CD4-positive, alpha-beta T cell (primary cell): Measurements from ENCODE around the gene S100A3. TPM values are rescaled to one million over a fixed set of nuclear protein-coding genes. Genes with fewer than 3 reads are reported as not detected.

Source experiments
- ATAC-seq: fragments of 200-7000 bp; cut with Tn5 transposase; one replicate; pipeline ENCODE4 v1.10.0; 2022; ENCODE audit warnings: mild to moderate bottlenecking; ENCODE audit not compliant: poor library complexity
- CTCF ChIA-PET: fragments of 350-600 bp; sonication (Branson Sonifier 250); formaldehyde crosslinking; loops from one replicate; lab custom pipeline; 2021; ENCODE audit warnings: antibody characterized with exemption, inconsistent platforms; lab: Charles Lee
- POLR2A ChIA-PET: fragments of 350-600 bp; sonication (Branson Sonifier 250); formaldehyde crosslinking; loops from one replicate; lab custom pipeline; 2021; ENCODE audit warnings: antibody characterized with exemption, inconsistent platforms; lab: Charles Lee
- DNase-seq, 14 experiments: peaks; one replicate each; pipeline ENCODE4 v3.0.0-alpha.2; 2013 to 2020; ENCODE audit warnings: mixed read lengths in 2 of 14
- H3K27ac ChIP-seq, 2 donors: one replicate each; pipeline versions ENCODE4 v1.5.1 to v1.7.0; 2013; ENCODE audit warnings: low read length in 2 of 2, low read depth in 1 of 2, mild to moderate bottlenecking in 1 of 2
- H3K27me3 ChIP-seq, 2 experiments: 1 replicate in 1 of 2; 2 replicates in 1 of 2; pipeline versions ENCODE4 v1.6.1 to v1.7.0; 2013; ENCODE audit warnings: low read length in 2 of 2, control low read depth in 1 of 2, mild to moderate bottlenecking in 1 of 2, moderate library complexity in 1 of 2; ENCODE audit not compliant: insufficient read depth in 2 of 2, control insufficient read depth in 1 of 2
- H3K36me3 ChIP-seq: one replicate; pipeline ENCODE4 v1.6.1; 2013; ENCODE audit warnings: low read length, control low read depth; ENCODE audit not compliant: insufficient read depth
- H3K4me1 ChIP-seq: one replicate; pipeline ENCODE4 v1.6.1; 2013; ENCODE audit warnings: low read length, control low read depth; ENCODE audit not compliant: insufficient read depth
- H3K4me3 ChIP-seq: one replicate; pipeline ENCODE4 v1.5.1; 2013; ENCODE audit warnings: mild to moderate bottlenecking, low read length, moderate library complexity
- H3K9me3 ChIP-seq, 2 experiments: 1 replicate in 1 of 2; 2 replicates in 1 of 2; pipeline versions ENCODE4 v1.6.1 to v1.7.0; 2013; ENCODE audit warnings: low read length in 2 of 2, mild to moderate bottlenecking in 2 of 2, control low read depth in 1 of 2, moderate library complexity in 1 of 2; ENCODE audit not compliant: control insufficient read depth in 1 of 2, insufficient read depth in 1 of 2
- H3K27ac Mint-ChIP-seq: one replicate; pipeline ENCODE4 v1.8.0; 2020; ENCODE audit warnings: mixed read lengths
- H3K27me3 Mint-ChIP-seq: one replicate; pipeline ENCODE4 v1.8.0; 2021; ENCODE audit warnings: mixed read lengths
- H3K36me3 Mint-ChIP-seq: one replicate; pipeline ENCODE4 v1.8.0; 2021; ENCODE audit warnings: low read depth, mixed read lengths
- H3K4me1 Mint-ChIP-seq: one replicate; pipeline ENCODE4 v1.8.0; 2021; ENCODE audit warnings: low read depth, mixed read lengths
- H3K4me3 Mint-ChIP-seq: one replicate; pipeline ENCODE4 v1.8.0; 2020; ENCODE audit warnings: mild to moderate bottlenecking, mixed read lengths
- H3K9me3 Mint-ChIP-seq: one replicate; pipeline ENCODE4 v1.8.0; 2020; ENCODE audit warnings: mixed read lengths
- intact Hi-C, 2 experiments: fragments of 100-400 bp; cut with DNase I in 1 of 2; cut with micrococcal nuclease in 1 of 2; formaldehyde crosslinking; loops; one replicate each; pipeline versions ENCODE4 v1.15.1 to v1.9.0; 2023 to 2025; cut with DNase I, micrococcal nuclease
- total RNA-seq, 174 experiments: library from RNA in 2 of 174; stranded (reverse) in 2 of 174; gene quantifications; one replicate each; pipeline ENCODE4 v1.2.3 and lab custom pipeline; 2021 to 2026
- TF ChIP-seq, protein P1 (sequence below): fragments of 200-600 bp; IDR thresholded peaks from one replicate; pipeline ENCODE4 v1.8.0; 2022; ENCODE audit warnings: antibody characterized with exemption, mild to moderate bottlenecking

Gene S100A3
- total RNA-seq, 2 experiments from 2014 or later: not detected

DNA sequence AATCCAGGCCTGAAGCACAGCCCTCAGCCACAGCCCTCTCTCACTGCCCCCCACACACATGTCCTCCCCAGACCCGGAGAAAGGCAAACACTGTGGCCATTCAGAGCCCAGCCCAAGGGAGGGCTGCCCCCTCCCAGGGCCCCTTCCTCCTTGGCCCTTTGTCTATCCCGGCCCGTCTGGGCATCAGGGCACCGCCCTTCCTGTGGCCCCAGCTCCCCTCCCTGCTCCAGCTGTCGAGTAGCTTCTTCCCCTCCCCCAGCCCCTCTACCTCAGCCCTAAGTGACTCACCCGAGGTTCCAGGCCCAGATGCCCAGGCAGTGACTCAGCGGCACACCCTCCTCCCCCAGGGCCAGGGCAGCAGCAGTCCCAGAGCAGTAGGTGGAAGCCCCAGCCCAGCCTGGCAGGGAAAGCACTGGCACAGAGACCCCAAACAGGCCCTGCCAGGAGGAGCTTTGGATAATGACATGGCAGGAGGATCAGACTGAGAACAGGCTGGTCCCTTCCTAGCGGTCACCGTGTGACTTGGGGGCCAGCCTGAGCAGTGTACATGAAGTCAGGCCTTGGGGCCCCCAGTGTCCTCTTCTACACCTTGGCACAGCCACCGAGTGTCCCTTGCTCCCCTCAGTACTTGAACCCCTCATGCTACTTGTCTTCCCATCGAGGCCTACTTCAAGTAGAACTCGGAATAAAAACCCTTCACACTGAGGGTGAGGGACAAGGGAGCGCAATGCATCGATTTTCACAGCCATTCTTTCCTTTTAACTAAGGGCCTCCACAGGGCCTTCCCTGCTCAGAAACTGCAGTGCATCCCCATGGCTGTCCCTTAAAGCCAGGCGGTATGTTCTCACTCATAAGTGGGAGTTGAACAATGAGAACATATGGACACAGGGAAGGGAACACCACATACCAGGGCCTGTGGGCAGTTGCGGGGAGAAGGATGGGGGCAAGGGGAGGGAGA is 17.6 kb upstream of the S100A3 start:
- peak overlapping the region; percentile 89 for H3K27ac Mint-ChIP-seq
- peaks cover 32% of the 10 kb centered on the region for H3K4me1 Mint-ChIP-seq
- peaks cover 39% of the 10 kb centered on the region for H3K4me1 ChIP-seq
- intact Hi-C loops: loop anchor here in 1 of 2 experiments (2.0 kb wide), 1 partner anchor 20 kb away; no protein-coding TSS in a partner anchor
- POLR2A ChIA-PET: interaction anchor here (1.2 to 2.2 kb wide), 3 partner anchors 21 to 33 kb away, joined by 4 to 34 read pairs (median 14); partner anchors contain the start of genes S100A4, S100A5 and S100A6
- CTCF ChIA-PET: interaction anchor here (0.8 to 2.4 kb wide), 3 partner anchors 26 to 64 kb away, joined by 3 to 16 read pairs (median 4); partner anchors contain the start of gene S100A5
- H3K4me3 ChIP-seq: no peak overlapping the region
- H3K9me3 ChIP-seq: no peaks in the 10 kb centered on the region
- ATAC-seq (peak; percentile 85), DNase-seq (peak; percentile 33 to 93 (median 83))
- H3K27ac ChIP-seq: peak overlapping the region; percentile 35 to 64
- no peaks in the 10 kb centered on the region for H3K27me3 ChIP-seq
- no peaks in the 10 kb centered on the region for H3K27me3 Mint-ChIP-seq
- no peaks in the 10 kb centered on the region for H3K9me3 Mint-ChIP-seq
- H3K4me3 Mint-ChIP-seq: no peak overlapping the region
- H3K36me3 Mint-ChIP-seq: no peaks in the 10 kb centered on the region
- no peaks in the 10 kb centered on the region for H3K36me3 ChIP-seq
- TF ChIP-seq, protein P1, sequence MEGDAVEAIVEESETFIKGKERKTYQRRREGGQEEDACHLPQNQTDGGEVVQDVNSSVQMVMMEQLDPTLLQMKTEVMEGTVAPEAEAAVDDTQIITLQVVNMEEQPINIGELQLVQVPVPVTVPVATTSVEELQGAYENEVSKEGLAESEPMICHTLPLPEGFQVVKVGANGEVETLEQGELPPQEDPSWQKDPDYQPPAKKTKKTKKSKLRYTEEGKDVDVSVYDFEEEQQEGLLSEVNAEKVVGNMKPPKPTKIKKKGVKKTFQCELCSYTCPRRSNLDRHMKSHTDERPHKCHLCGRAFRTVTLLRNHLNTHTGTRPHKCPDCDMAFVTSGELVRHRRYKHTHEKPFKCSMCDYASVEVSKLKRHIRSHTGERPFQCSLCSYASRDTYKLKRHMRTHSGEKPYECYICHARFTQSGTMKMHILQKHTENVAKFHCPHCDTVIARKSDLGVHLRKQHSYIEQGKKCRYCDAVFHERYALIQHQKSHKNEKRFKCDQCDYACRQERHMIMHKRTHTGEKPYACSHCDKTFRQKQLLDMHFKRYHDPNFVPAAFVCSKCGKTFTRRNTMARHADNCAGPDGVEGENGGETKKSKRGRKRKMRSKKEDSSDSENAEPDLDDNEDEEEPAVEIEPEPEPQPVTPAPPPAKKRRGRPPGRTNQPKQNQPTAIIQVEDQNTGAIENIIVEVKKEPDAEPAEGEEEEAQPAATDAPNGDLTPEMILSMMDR: no peak

DNA sequence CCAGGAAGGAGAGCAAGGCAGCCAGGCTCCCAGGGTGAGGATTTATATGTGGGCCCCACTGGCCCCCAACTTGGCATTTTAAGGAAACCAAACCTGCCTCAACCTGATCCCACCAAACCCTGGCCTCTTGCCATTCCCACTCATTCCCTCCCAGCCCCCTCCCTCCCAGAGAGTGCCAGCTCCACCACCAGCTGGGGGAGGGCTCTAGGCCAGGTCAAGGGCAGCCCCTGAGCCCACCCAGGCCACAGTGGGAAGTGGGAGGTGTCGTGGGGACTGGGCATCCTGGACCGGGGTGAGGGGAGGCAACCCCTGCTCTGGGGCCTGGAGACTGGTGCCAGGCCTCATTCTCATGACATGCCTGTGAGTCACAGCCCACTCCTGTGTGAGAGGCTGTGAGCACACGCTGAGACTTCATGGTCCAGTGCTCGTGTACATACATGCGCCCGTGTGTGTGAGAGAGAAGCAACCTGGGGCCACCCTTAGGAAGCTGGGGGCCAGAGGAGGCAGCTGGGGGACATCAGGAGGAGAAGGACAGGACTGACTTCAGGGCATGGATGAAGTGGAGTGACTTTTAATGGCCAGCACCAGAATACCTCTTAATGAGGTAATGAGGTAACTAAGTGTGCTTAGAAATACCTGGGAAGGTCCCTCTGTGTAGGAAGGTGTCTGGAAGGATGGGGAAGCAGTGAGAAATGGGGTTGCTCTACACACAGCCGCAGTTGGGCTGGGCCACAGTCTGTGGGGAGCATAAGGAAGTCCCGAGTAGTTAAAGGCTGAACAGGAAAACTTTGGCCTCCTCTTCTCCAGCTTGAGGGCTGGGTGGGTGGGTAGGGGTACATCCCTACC is 16.7 kb upstream of the S100A3 start, which contains the start of gene S100A2:
Gene S100A2 (minus strand): TSS at position 316 of the 846 bp plus-strand sequence. CDS start 1,967 bp downstream, outside the sequence.
- no peaks in the 10 kb centered on the region for H3K9me3 Mint-ChIP-seq
- H3K4me3 Mint-ChIP-seq: peak within 1 kb of the TSS; percentile 72
- H3K4me1 Mint-ChIP-seq: peaks cover 32% of the 10 kb centered on the region
- Histone ChIP-seq H3K4me1 (peaks cover 39% of the 10 kb centered on the region), H3K27ac (peak within 1 kb of the TSS; percentile 35 to 64), H3K27me3 (no peaks in the 10 kb centered on the region), H3K4me3 (no peak within 1 kb of the TSS), H3K36me3 (no peaks in the 10 kb centered on the region), H3K9me3 (no peaks in the 10 kb centered on the region)
- ATAC-seq: peak; percentile 32
- H3K27me3 Mint-ChIP-seq: no peaks in the 10 kb centered on the region
- CTCF ChIA-PET: interaction anchor here (1.2 to 2.4 kb wide), 2 partner anchors 25 to 33 kb away, joined by 4 to 16 read pairs; partner anchors contain the start of gene S100A5
- DNase-seq: peak in 10 of 14 experiments; percentile 18 to 77 (median 36)
- peak within 1 kb of the TSS; percentile 89 for H3K27ac Mint-ChIP-seq
- intact Hi-C loops: loop anchor here in 1 of 2 experiments (1.0 to 2.0 kb wide), 2 partner anchors 19 to 32 kb away; no protein-coding TSS in a partner anchor
- TF ChIP-seq, protein P1: no peak
- H3K36me3 Mint-ChIP-seq: no peaks in the 10 kb centered on the region
- POLR2A ChIA-PET: interaction anchor here (1.2 to 2.2 kb wide), 3 partner anchors 20 to 32 kb away, joined by 4 to 34 read pairs (median 14); partner anchors contain the start of genes S100A4, S100A5 and S100A6
